BJ (cell line): Measurements from ENCODE around the gene OIP5. TPM values are rescaled to one million over a fixed set of nuclear protein-coding genes. Genes with fewer than 3 reads are reported as not detected.
"Not testable (repeated sequence)": the region's sequence is repeated elsewhere in the genome, so short reads cannot be mapped to it uniquely, and the experiment has no call there.

ENCODE experiments used
- CTCF ChIA-PET: fragments of 350-600 bp; formaldehyde crosslinking; extraction: SDS; loops from one replicate; lab custom pipeline; 2021; ENCODE audit warnings: antibody characterized with exemption, inconsistent platforms; lab: Yijun Ruan, JAX
- POLR2A ChIA-PET: fragments of 300-600 bp; sonication (Branson Sonifier 250); formaldehyde crosslinking; extraction: SDS; loops from one replicate; lab custom pipeline; 2021; ENCODE audit warnings: antibody characterized with exemption; lab: Charles Lee
- DNase-seq: peaks from one replicate; pipeline ENCODE4 v3.0.0-alpha.2; 2011; ENCODE audit warnings: low read depth
- H3K27me3 ChIP-seq: 2 replicates; pipeline ENCODE4 v1.6.0; 2011; ENCODE audit warnings: low read length; ENCODE audit not compliant: control insufficient read depth, insufficient read depth
- H3K36me3 ChIP-seq: 2 replicates; pipeline ENCODE4 v1.5.1; 2011; ENCODE audit warnings: low read length; ENCODE audit not compliant: control insufficient read depth, insufficient read depth
- H3K4me3 ChIP-seq: 2 replicates; pipeline ENCODE4 v1.5.1; 2011; ENCODE audit warnings: low read depth, mild to moderate bottlenecking, control low read depth, low read length
- polyA plus RNA-seq: library from polyadenylated mRNA; depleted of rRNA; stranded (reverse); fragments of >200 nt; gene quantifications from 2 replicates; pipeline ENCODE4 v1.2.3, GENCODE V29; 2011
- TF ChIP-seq, protein P1 (sequence below): IDR thresholded peaks from 2 replicates; pipeline ENCODE4 v1.5.1; 2011; ENCODE audit warnings: low read depth, mild to moderate bottlenecking, control low read depth, inconsistent platforms, low read length, moderate library complexity; ENCODE audit not compliant: insufficient read depth

OIP5 gene
- polyA plus RNA-seq, 1 experiment, result 4.0 TPM

DNA sequence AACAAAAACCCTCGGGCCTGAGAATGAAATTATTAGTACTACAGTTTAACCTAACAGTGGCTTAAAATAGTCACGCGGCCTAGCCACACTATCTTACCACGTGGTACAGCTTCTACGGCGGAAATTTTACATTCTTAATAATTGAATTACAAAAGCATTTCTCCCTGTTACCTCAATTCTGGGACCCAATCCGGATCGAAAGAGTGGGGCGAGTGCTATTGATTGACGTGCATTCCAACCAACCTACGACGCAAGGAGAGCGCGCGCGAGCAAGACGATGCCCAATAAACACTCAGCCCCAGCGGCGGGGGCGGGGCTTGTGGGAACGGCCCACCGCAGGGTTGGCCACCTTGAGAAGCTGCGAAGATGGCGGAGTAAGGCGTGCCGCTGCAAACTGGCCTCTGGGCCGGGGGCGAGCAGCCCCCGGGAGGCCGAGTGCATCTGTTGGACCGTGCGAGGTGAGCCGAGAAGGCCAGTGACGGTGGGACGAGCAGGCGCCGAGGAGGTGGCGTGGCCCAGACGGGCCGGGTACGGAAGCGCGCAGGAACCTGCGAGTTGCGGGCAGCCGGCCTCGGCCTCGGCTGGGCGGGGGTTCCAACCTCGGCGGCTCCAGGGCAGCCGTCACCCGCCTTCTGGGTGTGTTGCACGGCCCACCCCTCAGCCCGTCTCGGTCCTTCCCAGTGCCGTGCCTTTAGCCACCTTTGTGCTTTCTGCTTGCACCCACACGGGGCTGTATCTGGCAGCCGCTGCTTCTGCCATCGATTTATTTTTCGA is 48.6 kb downstream of the OIP5 start:
- ChIA-PET CTCF (no interaction called here), POLR2A (interaction anchor here (0.6 kb wide), 1 partner anchor 115 kb away, joined by 7 read pairs; no protein-coding TSS in a partner anchor)
- DNase-seq, result peak; percentile 97
- Histone ChIP-seq H3K27me3 (no peaks in the 10 kb centered on the region), H3K36me3 (peaks cover 10% of the 10 kb centered on the region), H3K4me3 (peak overlapping the region; percentile 90)
- TF ChIP-seq, protein P1, sequence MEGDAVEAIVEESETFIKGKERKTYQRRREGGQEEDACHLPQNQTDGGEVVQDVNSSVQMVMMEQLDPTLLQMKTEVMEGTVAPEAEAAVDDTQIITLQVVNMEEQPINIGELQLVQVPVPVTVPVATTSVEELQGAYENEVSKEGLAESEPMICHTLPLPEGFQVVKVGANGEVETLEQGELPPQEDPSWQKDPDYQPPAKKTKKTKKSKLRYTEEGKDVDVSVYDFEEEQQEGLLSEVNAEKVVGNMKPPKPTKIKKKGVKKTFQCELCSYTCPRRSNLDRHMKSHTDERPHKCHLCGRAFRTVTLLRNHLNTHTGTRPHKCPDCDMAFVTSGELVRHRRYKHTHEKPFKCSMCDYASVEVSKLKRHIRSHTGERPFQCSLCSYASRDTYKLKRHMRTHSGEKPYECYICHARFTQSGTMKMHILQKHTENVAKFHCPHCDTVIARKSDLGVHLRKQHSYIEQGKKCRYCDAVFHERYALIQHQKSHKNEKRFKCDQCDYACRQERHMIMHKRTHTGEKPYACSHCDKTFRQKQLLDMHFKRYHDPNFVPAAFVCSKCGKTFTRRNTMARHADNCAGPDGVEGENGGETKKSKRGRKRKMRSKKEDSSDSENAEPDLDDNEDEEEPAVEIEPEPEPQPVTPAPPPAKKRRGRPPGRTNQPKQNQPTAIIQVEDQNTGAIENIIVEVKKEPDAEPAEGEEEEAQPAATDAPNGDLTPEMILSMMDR, result no peak

DNA sequence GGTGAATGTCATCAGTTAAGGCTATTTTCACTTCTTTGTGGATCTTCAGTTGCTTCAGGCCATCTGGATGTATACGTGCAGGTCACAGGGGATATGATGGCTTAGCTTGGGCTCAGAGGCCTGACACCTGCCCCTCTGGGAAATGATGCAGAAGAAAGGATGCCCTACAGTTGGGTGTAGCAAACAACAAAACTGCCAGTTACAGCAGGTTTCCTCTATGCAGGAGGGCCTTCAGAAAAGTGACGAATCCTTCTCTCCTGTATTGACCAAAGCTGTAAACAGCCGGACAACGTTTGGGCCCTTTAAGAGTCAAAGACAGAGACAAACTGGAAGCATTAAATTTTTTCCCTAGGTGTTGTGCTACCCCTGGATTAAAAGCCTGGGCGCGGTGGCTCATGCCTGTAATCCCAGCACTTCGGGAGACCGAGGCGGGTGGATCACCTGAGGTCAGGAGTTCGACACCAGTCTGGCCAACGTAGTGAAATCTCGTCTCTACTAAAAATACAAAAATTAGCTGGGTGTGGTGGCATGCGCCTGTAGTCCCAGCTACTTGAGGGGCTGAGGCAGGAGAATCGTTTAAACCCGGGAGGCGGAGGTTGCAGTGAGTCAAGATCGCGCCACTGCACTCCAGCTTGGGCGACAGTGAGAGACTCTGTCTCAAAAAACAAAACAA is 49.3 kb downstream of the OIP5 start:
- CTCF ChIA-PET, DNase-seq, H3K27me3 ChIP-seq, H3K36me3 ChIP-seq: not testable (repeated sequence)
- POLR2A ChIA-PET, result interaction anchor here (0.6 kb wide), 1 partner anchor 115 kb away, joined by 7 read pairs; no protein-coding TSS in a partner anchor
- H3K4me3 ChIP-seq, result peak overlapping the region; percentile 90

DNA sequence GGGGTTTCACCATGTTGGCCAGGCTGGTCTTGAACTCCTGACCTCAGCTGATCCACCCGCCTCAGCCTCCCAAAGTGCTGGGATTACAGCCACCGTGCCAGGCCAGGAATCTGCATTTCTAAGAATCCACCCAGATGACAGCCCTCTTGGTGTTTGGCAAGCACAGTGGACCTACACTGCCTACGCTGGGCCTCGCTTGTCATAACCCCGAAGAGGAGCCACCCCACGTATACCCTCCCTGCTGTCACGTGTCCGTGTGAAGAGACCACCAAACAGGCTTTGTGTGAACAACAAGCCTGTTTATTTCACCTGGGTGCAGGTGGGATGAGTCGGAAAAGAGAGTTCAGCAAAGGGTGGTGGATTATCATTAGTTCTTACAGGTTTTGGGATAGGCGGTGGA is 50.0 kb downstream of the OIP5 start:
- H3K27me3 ChIP-seq, CTCF ChIA-PET, DNase-seq, POLR2A ChIA-PET, H3K4me3 ChIP-seq, H3K36me3 ChIP-seq: not testable (repeated sequence)

DNA sequence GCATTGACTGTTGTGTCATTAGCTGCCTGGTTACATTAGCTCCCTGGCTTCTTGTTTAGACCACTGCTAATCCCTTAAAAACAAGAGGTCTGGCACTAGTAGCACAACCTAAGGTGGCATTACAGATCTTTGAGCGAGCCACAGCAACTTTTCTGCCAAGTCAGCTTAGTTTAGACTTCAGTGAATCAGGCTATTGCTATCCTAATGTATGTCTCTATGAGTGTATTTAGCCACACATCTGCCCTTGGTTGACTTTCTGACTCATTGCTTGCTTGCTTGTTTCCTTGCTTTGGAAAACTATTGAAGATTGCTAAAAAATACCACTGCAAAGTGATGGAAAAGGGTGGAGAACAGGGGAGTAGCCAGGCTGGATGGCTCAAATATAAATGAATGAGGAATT is 51.2 kb downstream of the OIP5 start:
- CTCF ChIA-PET, result interaction anchor here (0.5 kb wide), 1 partner anchor 15 kb away, joined by 3 read pairs; no protein-coding TSS in a partner anchor
- H3K4me3 ChIP-seq, result no peak overlapping the region
- peak; percentile 61 for DNase-seq
- TF ChIP-seq, protein P1, result no peak
- H3K27me3 ChIP-seq, result no peaks in the 10 kb centered on the region
- POLR2A ChIA-PET, result no interaction called here
- peaks cover 4% of the 10 kb centered on the region; the same call in 1 of the 2 replicates for H3K36me3 ChIP-seq

DNA sequence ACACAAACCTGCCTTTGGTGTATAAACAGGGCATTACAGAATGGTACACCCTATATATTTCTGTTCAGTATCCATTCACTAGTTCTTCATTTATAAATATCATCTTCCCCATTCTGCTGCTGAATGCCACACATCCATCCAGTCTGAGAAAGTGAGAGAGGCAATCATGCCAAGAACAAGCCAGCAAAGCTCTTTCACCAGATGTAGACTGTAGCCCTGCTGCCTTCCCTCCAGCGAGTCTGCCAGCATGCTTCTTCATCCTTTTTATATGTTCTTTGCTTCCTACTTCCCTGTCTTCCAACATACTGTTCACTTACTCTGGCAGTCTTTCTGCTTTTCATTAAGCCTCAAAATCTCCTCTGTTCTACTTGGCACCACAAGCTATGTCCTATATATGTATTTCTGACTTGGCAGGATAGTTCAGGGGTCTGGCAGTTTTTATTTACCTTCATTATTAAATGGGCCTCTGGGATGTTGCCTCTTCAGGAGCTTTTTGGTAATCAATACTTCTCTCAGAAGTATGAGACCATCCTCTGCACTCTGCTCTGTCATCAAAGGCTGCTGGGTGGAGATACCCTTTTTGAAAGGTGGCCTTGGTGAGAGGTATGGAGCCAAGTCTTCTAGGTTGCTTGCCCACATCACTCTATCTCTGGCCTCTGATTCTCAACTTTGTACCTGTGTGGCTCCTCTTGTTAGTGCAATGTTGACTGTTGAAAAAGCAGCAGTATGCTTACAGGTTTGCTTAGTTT is 52.7 kb downstream of the OIP5 start:
- H3K27me3 ChIP-seq, result no peaks in the 10 kb centered on the region
- no peak overlapping the region for H3K4me3 ChIP-seq
- peaks cover 4% of the 10 kb centered on the region; the same call in 1 of the 2 replicates for H3K36me3 ChIP-seq
- ChIA-PET POLR2A (no interaction called here), CTCF (no interaction called here)
- TF ChIP-seq, protein P1, result no peak
- DNase-seq, result no peak
